GM12878 (cell line): Measurements from ENCODE around the gene SLC6A9. TPM values are rescaled to one million over a fixed set of nuclear protein-coding genes. Genes with fewer than 3 reads are reported as not detected.

Source experiments
- ATAC-seq: fragments of 200-7000 bp; cut with Tn5 transposase; 3 replicates; pipeline ENCODE4 v1.9.1; 2020; ENCODE audit warnings: mild to moderate bottlenecking, moderate library complexity
- BruUV-seq: library from RNA; stranded (reverse); fragments of 400-500 nt; replicated peaks from 2 replicates; lab custom pipeline; 2021; lab: Mats Ljungman, UMichigan
- CTCF ChIA-PET: fragments of 300-600 bp; sonication (Branson Sonifier 250); formaldehyde crosslinking; extraction: SDS; loops from one replicate; lab custom pipeline; 2021; ENCODE audit warnings: inconsistent platforms; lab: Yijun Ruan, JAX
- POLR2A ChIA-PET: fragments of 350-600 bp; formaldehyde crosslinking; extraction: SDS; loops from one replicate; lab custom pipeline; 2021; ENCODE audit warnings: inconsistent platforms; lab: Charles Lee
- RAD21 ChIA-PET: fragments of 300-600 bp; sonication (Branson Sonifier 250); formaldehyde crosslinking; loops from one replicate; lab custom pipeline; 2023; ENCODE audit warnings: antibody characterized with exemption; ENCODE audit not compliant: unreplicated experiment; lab: Charles Lee
- SMC1A ChIA-PET: fragments of 300-600 bp; sonication (Branson Sonifier 250); formaldehyde crosslinking; loops from one replicate; lab custom pipeline; 2023; ENCODE audit not compliant: unreplicated experiment, uncharacterized antibody; lab: Charles Lee
- DNase-seq: peaks from one replicate; pipeline ENCODE4 v3.0.0-alpha.2; 2011; ENCODE audit warnings: low read depth, low spot score
- FAIRE-seq: peaks from 3 replicates; lab custom pipeline; 2011; peaks lifted over from hg19 to GRCh38; lab: Jason Lieb, UNC
- H2AFZ ChIP-seq: 2 replicates; pipeline ENCODE4 v1.6.0; 2011; ENCODE audit warnings: low read depth, low read length, control low read depth; ENCODE audit not compliant: control insufficient read depth
- H3K27ac ChIP-seq: 2 replicates; pipeline ENCODE4 v1.5.1; 2011; ENCODE audit warnings: control low read depth; ENCODE audit not compliant: control insufficient read depth, insufficient read depth
- H3K27me3 ChIP-seq, 2 experiments: replicated peaks in 1 of 2; 2 replicates each; pipeline versions ENCODE4 v1.6.0 to v1.6.1; 2011; ENCODE audit warnings: low read length in 1 of 2; ENCODE audit not compliant: control insufficient read depth in 2 of 2, insufficient read depth in 2 of 2
- H3K36me3 ChIP-seq, 2 experiments: 2 replicates each; pipeline ENCODE4 v1.5.1; 2011; ENCODE audit warnings: low read length in 1 of 2; ENCODE audit not compliant: control insufficient read depth in 2 of 2, insufficient read depth in 2 of 2
- H3K4me1 ChIP-seq: 2 replicates; pipeline ENCODE4 v1.6.1; 2011; ENCODE audit warnings: mild to moderate bottlenecking, low read length, moderate library complexity, mixed read lengths; ENCODE audit not compliant: control insufficient read depth, insufficient read depth
- H3K4me2 ChIP-seq: 2 replicates; pipeline ENCODE4 v1.6.0; 2011; ENCODE audit warnings: control low read depth; ENCODE audit not compliant: control insufficient read depth, insufficient read depth
- H3K4me3 ChIP-seq: fragments of 200-600 bp; sonication (generic); 2 replicates; pipeline ENCODE4 v1.5.1; 2016
- H3K79me2 ChIP-seq: 2 replicates; pipeline ENCODE4 v1.6.0; 2011; ENCODE audit warnings: low read length; ENCODE audit not compliant: control insufficient read depth, insufficient read depth
- H3K9ac ChIP-seq: 2 replicates; pipeline ENCODE4 v1.8.0; 2011; ENCODE audit warnings: low read length, control low read depth, mixed read lengths; ENCODE audit not compliant: control insufficient read depth, insufficient read depth
- H3K9me3 ChIP-seq: replicated peaks from 3 replicates; pipeline ENCODE4 v1.5.1; 2011; ENCODE audit warnings: mild to moderate bottlenecking, low read length; ENCODE audit not compliant: control insufficient read depth, insufficient read depth
- H4K20me1 ChIP-seq: 2 replicates; pipeline ENCODE4 v1.6.0; 2011; ENCODE audit not compliant: control insufficient read depth, insufficient read depth
- RFX5 ChIP-seq: IDR thresholded peaks from 2 replicates; pipeline ENCODE4 v1.6.1; 2011; ENCODE audit warnings: low read depth, low read length, improper control_type of control experiment
- SREBF1 ChIP-seq: IDR thresholded peaks from 2 replicates; pipeline ENCODE4 v1.6.1; 2012; ENCODE audit warnings: mild to moderate bottlenecking, low read length
- ZNF24 ChIP-seq: fragments of 450-650 bp; IDR thresholded peaks from 2 replicates; pipeline ENCODE4 v1.6.1; 2017; ENCODE audit warnings: antibody characterized with exemption, mild to moderate bottlenecking
- WGBS: methylation state at CpG from one replicate; pipeline ENCODE4 v1.1.6; 2016; ENCODE audit warnings: low lambda C conversion rate; ENCODE audit not compliant: insufficient replicate concordance, insufficient coverage; ENCODE audit errors: missing lambda C conversion rate; 5-methylcytosine and 5-hydroxymethylcytosine counted together
- in situ Hi-C: fragments of 300-500 bp; cut with MboI; formaldehyde crosslinking; loops from 9 replicates; pipeline ENCODE4 v1.14.3; 2018; ENCODE audit warnings: mixed read lengths
- intact Hi-C: fragments of 100-400 bp; cut with micrococcal nuclease; formaldehyde crosslinking; loops from one replicate; pipeline ENCODE4 v1.14.2; 2022; ENCODE audit not compliant: unreplicated experiment
- polyA plus RNA-seq, 11 experiments: library from polyadenylated mRNA; depleted of rRNA in 4 of 11; unstranded in 6 of 11; stranded (reverse) in 5 of 11; fragments of >200 nt; fragmentation: Nextera tagmentation in 4 of 11; fragmentation: Illumina TruSeq in 1 of 11; extraction: Ambion mirVana in 4 of 11; extraction: Trizol in 1 of 11; gene quantifications; 1 replicate in 1 of 11; 2 replicates in 10 of 11; pipeline versions ENCODE4 v1.2.1 to v1.2.3, GENCODE V29; 2011 to 2016; ENCODE audit warnings: inconsistent platforms in 2 of 11, missing spikeins in 2 of 11, low read depth in 1 of 11
- total RNA-seq, 4 experiments: library from RNA; depleted of rRNA in 3 of 4; stranded (reverse); fragments of >200 nt in 3 of 4; fragmentation: Illumina TruSeq in 1 of 4; extraction: Trizol in 1 of 4; gene quantifications; 2 replicates each; pipeline versions ENCODE4 v1.2.1 to v1.2.3, GENCODE V29; 2013 to 2021
- TF ChIP-seq, protein P1 (sequence below): fragments of 450-650 bp; IDR thresholded peaks from 2 replicates; pipeline ENCODE4 v1.6.1; 2017; ENCODE audit warnings: mild to moderate bottlenecking, moderate library complexity

SLC6A9 gene
- total and polyA plus RNA-seq, 10 of the 15 experiments (the other 5 are each of a cell fraction or from before 2014, with no cell fraction given) = 0.02 to 2.0 (median 0.63) TPM

GRCh38 chr1:44038876-44039657 lies 7.8 kb upstream of the SLC6A9 start:
- FAIRE-seq (no peak), ATAC-seq (no peak), DNase-seq (no peak)
- Histone ChIP-seq H3K36me3 (no peaks in the 10 kb centered on the region), H3K4me1 (peaks cover 9% of the 10 kb centered on the region; the same call in 1 of the 2 replicates), H3K27ac (no peak overlapping the region), H3K4me2 (no peak overlapping the region), H4K20me1 (no peaks in the 10 kb centered on the region), H3K27me3 (no peaks in the 10 kb centered on the region), H3K9ac (no peak overlapping the region), H3K9me3 (no peaks in the 10 kb centered on the region), H3K79me2 (no peaks in the 10 kb centered on the region), H2AFZ (no peak overlapping the region), H3K4me3 (no peak overlapping the region)
- SMC1A ChIA-PET = no interaction called here
- CTCF ChIA-PET = interaction anchor here (1.0 to 12.6 kb wide), 4 partner anchors 17 to 275 kb away, joined by 3 to 167 read pairs (median 3); no protein-coding TSS in a partner anchor
- intact Hi-C loops (loop anchor here (5.0 kb wide), 1 partner anchor 92 kb away; the partner anchor contains the start of gene IPO13), in situ Hi-C loops (loop anchor here (10.0 kb wide), 1 partner anchor 274 kb away; no protein-coding TSS in a partner anchor)
- RAD21 ChIA-PET = no interaction called here
- 81% methylated on average over 2 of the region's 2 CpGs for WGBS
- POLR2A ChIA-PET = interaction anchor here (0.7 kb wide), 1 partner anchor 45 kb away, joined by 5 read pairs; no protein-coding TSS in a partner anchor
- TF ChIP-seq, protein P1, sequence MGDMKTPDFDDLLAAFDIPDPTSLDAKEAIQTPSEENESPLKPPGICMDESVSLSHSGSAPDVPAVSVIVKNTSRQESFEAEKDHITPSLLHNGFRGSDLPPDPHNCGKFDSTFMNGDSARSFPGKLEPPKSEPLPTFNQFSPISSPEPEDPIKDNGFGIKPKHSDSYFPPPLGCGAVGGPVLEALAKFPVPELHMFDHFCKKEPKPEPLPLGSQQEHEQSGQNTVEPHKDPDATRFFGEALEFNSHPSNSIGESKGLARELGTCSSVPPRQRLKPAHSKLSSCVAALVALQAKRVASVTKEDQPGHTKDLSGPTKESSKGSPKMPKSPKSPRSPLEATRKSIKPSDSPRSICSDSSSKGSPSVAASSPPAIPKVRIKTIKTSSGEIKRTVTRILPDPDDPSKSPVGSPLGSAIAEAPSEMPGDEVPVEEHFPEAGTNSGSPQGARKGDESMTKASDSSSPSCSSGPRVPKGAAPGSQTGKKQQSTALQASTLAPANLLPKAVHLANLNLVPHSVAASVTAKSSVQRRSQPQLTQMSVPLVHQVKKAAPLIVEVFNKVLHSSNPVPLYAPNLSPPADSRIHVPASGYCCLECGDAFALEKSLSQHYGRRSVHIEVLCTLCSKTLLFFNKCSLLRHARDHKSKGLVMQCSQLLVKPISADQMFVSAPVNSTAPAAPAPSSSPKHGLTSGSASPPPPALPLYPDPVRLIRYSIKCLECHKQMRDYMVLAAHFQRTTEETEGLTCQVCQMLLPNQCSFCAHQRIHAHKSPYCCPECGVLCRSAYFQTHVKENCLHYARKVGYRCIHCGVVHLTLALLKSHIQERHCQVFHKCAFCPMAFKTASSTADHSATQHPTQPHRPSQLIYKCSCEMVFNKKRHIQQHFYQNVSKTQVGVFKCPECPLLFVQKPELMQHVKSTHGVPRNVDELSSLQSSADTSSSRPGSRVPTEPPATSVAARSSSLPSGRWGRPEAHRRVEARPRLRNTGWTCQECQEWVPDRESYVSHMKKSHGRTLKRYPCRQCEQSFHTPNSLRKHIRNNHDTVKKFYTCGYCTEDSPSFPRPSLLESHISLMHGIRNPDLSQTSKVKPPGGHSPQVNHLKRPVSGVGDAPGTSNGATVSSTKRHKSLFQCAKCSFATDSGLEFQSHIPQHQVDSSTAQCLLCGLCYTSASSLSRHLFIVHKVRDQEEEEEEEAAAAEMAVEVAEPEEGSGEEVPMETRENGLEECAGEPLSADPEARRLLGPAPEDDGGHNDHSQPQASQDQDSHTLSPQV = no peak
- TF ChIP-seq SREBF1 = no peak
- TF ChIP-seq ZNF24 = no peak
- no peak for TF ChIP-seq RFX5
- BruUV-seq = no TSS peak
